HG03520 (cell line): ENCODE data around the gene INTS13.
"Not testable (repeated sequence)": the region's sequence is repeated elsewhere in the genome, so short reads cannot be mapped to it uniquely, and the experiment has no call there.

Source experiments
- ATAC-seq: cut with Tn5 transposase; IDR thresholded peaks from one replicate; pipeline ENCODE4 v1.9.1; 2021; ENCODE audit warnings: mild to moderate bottlenecking, moderate library complexity; ENCODE audit not compliant: unreplicated experiment

The INTS13 gene

DNA sequence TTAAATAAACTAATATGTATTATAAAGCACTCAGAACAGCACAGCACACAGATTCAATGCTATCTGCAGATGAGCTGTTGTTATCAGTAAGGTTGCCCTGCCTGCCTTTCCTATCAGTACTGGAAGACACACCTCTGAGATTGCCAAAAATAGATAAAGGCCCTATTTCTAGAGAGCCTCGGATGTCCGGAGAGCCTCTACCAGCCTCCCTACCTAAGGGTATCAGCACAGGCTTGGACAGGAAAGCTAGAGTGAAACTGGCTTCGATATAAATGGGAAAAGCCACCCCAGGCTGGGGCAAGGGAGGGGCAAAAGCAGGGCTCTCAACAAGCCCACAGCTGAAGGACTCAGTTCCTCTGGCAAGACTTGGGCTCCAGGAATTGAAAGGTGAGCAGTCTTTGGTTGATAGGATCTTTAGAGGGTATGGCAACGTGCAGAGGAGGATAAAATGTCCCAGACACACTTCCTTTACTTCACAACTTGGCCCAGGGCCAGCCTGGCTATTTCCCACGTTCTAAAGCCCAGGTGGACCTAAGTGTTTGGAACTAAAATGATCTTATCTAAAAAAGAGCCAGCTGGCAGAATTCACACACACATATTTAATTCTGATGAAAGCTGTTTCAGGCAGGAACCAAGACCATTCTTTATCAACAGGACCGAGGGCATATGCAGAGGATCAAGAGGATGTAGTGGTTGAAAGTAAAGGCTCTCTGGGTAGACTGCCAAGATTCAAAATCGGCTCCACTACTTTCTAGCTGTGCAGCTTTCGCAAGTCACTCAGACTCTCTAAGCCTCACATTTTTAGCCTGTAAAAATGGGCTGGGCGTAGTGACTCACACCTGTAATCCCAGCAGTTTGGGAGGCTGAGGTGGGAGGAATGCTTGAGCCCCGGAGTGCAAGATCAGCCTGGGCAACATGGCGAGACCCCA is 67.0 kb downstream of the INTS13 start:
- ATAC-seq: no peak

DNA sequence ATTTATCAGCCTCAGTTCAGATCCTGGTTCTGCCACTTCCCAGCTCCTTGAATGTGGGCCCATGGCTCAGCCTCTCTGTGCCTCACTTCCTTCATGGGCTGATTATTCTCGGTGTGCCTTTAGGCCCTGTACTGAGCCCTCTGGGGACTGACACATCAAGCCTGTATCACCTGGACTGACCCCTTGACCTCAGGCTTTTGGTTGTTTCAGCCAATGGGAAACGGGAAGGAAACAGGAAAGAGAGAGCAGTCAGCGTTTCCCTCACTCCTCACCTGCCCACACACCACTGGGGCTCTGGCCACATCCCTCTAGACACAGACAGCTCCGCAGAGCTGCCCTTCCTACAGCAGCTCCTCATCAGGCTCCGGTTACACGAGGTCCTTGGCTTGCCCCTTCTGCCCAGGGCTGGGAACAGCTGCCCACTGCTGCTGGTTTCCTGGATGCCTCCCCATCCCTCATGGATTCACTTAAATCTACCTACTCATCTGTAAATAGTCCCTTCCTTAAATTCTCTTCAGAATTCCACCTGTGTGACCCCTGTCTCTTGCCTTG is 67.8 kb downstream of the INTS13 start:
- ATAC-seq: no peak

DNA sequence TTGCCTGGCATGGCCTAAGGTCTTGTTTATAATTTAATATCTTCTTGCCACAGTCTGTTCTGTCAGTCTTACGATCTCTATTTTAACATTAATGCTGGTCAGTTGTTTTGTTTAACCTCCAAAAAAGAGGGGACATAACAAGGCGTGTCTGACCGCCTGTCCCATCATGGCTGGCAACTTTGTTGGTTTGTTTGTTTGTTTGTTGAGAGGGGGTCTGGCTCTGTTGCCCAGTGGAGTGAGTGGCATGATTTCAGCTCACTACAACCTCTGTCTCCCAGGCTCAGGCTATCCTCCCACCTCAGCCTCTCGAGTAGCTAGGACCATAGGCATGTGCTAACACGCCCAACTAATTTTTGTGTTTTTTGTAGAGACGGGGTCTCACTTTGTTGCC is 68.7 kb downstream of the INTS13 start:
- ATAC-seq: no peak

DNA sequence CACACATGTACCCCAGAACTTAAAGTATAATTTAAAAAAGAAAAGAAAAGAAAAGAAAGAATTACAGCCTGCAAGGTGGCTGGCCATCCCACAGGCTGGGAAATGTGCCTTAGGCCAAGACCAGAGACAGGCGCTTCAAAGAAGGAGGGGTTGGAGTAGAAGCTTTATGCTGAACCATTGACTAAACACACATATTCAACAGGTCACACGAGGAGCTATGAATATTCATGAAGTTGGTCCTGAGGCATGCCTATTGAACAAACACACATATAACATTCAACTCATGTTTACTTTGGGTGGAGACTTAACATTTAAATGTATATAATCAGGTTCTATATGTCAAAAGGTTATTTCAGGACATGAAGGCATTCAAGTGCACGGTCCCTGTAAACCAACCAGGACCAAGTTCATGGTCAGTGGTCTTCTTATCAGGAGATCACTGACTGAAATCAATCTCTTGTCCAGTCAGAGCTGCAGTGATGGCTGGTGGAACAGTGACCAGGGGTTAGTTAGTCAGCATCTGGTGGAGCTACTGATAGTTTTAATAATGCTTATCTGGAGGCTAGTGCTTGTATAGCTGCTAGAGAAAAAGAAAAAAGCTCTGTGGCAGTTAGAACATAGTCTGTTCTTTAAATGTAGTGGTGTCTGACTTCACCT is 69.2 kb downstream of the INTS13 start:
- ATAC-seq: no peak

GRCh38 chr12:26867080-26867479 is 70.7 kb downstream of the INTS13 start:
- peak; percentile 67 for ATAC-seq

DNA sequence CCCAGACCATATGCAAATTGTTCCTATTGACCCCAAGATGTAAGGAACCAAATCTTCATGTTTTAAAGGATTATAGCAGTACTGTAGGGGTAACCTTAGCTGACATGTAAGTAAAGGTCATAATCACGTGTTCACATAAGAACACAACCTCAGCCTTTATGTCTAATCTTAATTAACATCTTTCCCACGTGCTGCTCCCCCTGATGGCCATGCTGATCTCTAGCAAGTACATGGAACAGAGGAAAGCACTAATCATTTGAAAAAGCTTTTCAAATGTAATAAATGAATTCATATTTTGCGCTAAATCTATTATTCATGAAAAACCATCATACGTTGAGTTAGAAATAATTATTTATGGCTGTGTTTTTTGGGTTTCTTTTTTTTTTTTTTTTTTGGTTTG is 74.3 kb downstream of the INTS13 start:
- ATAC-seq: no peak

DNA sequence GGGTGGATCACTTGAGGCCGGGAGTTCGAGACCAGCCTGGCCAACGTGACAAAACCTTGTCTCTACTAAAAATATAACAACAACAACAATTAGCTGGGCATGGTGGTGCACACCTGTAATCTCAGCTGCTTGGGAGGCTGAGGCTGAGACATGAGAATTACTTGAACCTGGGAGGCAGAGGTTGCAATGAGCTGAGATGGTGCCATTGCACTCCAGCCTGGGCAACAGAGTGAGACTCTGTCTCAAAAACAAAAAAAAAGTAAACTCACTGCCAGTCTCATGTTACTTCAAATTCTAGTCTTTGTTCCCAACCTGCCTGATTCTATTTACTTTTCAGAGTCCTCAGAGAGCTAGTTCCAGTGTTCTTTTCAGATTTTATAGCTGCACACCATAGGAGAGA is 75.0 kb downstream of the INTS13 start:
- ATAC-seq: not testable (repeated sequence)

GRCh38 chr12:26861690-26862089 is 76.1 kb downstream of the INTS13 start:
- ATAC-seq: no peak

DNA sequence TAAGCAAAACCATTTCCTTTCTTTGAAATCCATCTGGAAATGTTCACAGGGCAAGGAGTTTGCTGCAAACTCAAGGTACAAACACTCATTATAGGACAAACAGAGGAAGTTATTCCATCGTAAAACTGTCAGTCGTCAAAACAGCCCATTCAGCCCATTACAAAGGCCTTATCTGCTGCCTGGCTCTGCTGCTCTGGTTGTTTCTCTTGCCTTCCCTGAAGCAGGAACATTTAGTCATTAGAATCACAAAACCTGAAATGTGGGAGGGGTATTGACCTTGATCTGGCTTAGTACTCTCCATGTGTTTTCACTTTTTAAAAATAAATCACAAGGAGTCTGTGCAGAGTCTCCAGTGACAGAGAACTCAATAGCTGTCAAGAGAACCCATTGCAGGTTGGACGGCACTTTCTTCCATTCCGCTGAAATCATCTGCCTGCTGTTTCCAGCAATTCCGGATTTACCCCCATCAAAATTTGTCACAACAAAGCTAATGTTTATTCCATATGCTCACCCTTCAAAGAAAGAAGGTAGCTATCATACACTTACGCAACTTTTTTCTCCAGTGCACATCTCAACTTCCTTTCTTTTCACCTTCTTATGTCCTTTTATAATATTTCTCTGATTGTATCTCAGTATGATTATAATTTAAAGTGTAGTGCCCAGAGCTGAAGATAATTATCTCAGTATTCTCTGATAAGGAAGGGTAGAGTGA is 80.2 kb downstream of the INTS13 start:
- ATAC-seq: no peak

GRCh38 chr12:26855337-26855736 is 82.4 kb downstream of the INTS13 start:
- no peak for ATAC-seq
